HG02938 (cell line): Measurements from ENCODE around the gene ABCB11.
"Not testable (repeated sequence)": the region's sequence is repeated elsewhere in the genome, so short reads cannot be mapped to it uniquely, and the experiment has no call there.

Experiments
- ATAC-seq: cut with Tn5 transposase; IDR thresholded peaks from one replicate; pipeline ENCODE4 v1.9.1; 2021; ENCODE audit warnings: mild to moderate bottlenecking, moderate library complexity; ENCODE audit not compliant: unreplicated experiment

The ABCB11 gene

GRCh38 chr2:169031202-169031601, at the start of gene ABCB11:
Gene ABCB11, minus strand, starts transcription at chr2:169031324. Its CDS starts 13,199 bp downstream, at chr2:169018125.
- ATAC-seq = no peak

GRCh38 chr2:169080250-169081069, 49.3 kb upstream of the ABCB11 start:
- ATAC-seq = peak; percentile 79

GRCh38 chr2:169077674-169078240, 46.6 kb upstream of the ABCB11 start:
- ATAC-seq = no peak

GRCh38 chr2:169073963-169074751, 43.0 kb upstream of the ABCB11 start:
- peak; percentile 63 for ATAC-seq

GRCh38 chr2:169073211-169073962, 42.3 kb upstream of the ABCB11 start:
- no peak for ATAC-seq

GRCh38 chr2:169072163-169072925, 41.2 kb upstream of the ABCB11 start:
- peak; percentile 41 for ATAC-seq

- no peak for ATAC-seq
These were observed 40.3 kb upstream of the ABCB11 start for GRCh38 chr2:169071455-169071854.

GRCh38 chr2:169069833-169070232, 38.7 kb upstream of the ABCB11 start:
- ATAC-seq = no peak

- no peak for ATAC-seq
These were observed 38.2 kb upstream of the ABCB11 start, which contains the start of gene DHRS9 for GRCh38 chr2:169069341-169069740. Gene DHRS9, plus strand, starts transcription at chr2:169069563. Its CDS starts 12,019 bp downstream, at chr2:169081582.

GRCh38 chr2:169066897-169067296, 35.8 kb upstream of the ABCB11 start:
- no peak for ATAC-seq

GRCh38 chr2:169065864-169066517, 34.9 kb upstream of the ABCB11 start:
- ATAC-seq = no peak

GRCh38 chr2:169065422-169065821, 34.3 kb upstream of the ABCB11 start:
- no peak for ATAC-seq

- ATAC-seq = not testable (repeated sequence)
These were observed 33.1 kb upstream of the ABCB11 start for GRCh38 chr2:169064199-169064598.

GRCh38 chr2:169054575-169054974, 23.5 kb upstream of the ABCB11 start:
- not testable (repeated sequence) for ATAC-seq

- no peak for ATAC-seq
These were observed 19.5 kb upstream of the ABCB11 start for GRCh38 chr2:169050476-169051240.

- ATAC-seq = no peak
These were observed 18.0 kb upstream of the ABCB11 start for GRCh38 chr2:169049142-169049541.

- no peak for ATAC-seq
These were observed 16.4 kb upstream of the ABCB11 start for GRCh38 chr2:169047256-169048250.
